Measurements from ENCODE around the gene KIRREL2. TPM values are rescaled to one million over a fixed set of nuclear protein-coding genes. Genes with fewer than 3 reads are reported as not detected.

KIRREL2 gene
- polyA plus RNA-seq, 1 experiment = not detected

DNA sequence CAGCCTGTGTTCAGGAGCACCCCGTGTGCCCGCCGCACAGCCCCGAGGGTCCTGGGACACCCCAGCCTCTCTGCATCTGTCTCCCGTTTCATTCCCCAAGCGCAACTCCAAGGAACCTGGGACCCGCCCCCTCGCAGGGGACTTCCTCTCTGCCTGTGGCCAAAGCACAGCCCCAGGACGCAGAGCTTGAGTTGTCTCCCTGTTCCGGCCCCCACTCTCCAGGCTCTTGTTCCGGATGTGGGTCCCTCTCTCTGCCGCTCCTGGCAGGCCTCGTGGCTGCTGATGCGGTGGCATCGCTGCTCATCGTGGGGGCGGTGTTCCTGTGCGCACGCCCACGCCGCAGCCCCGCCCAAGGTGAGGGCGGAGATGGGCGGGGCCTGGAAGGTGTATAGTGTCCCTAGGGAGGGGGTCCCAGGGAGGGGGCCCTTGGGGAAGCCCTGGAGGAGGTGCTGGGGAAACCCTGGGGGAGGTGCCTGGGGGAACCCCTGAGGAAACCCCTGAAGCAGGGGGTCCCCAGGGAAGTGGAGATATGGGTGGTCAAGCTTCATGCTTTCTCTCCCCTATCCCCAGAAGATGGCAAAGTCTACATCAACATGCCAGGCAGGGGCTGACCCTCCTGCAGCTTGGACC, 47.0 kb downstream of the KIRREL2 start:
- peak overlapping the region; percentile 68 for H3K27ac ChIP-seq (ENCODE audit: low read depth, low read length)
- DNase-seq (ENCODE audit: low read depth, low spot score) = no peak
- no peaks in the 10 kb centered on the region for H3K27me3 ChIP-seq (ENCODE audit: control insufficient read depth, insufficient read depth, low read length)
- POLR2A ChIA-PET = interaction anchor here (0.6 kb wide), 1 partner anchor 20 kb away, joined by 5 read pairs; no protein-coding TSS in a partner anchor
- CTCF ChIA-PET = interaction anchor here (0.8 kb wide), 1 partner anchor 27 kb away, joined by 3 read pairs; no protein-coding TSS in a partner anchor
- H3K9me3 ChIP-seq (ENCODE audit: control insufficient read depth, insufficient read depth, low read length) = no peaks in the 10 kb centered on the region; the same call in 1 of the 2 replicates
- H3K4me3 ChIP-seq (ENCODE audit: low read depth, low read length) = peak overlapping the region; percentile 37
- no peak for TF ChIP-seq CTCF (IDR thresholded peaks at IDR 0.05; ENCODE audit: low read depth, low read length)

DNA sequence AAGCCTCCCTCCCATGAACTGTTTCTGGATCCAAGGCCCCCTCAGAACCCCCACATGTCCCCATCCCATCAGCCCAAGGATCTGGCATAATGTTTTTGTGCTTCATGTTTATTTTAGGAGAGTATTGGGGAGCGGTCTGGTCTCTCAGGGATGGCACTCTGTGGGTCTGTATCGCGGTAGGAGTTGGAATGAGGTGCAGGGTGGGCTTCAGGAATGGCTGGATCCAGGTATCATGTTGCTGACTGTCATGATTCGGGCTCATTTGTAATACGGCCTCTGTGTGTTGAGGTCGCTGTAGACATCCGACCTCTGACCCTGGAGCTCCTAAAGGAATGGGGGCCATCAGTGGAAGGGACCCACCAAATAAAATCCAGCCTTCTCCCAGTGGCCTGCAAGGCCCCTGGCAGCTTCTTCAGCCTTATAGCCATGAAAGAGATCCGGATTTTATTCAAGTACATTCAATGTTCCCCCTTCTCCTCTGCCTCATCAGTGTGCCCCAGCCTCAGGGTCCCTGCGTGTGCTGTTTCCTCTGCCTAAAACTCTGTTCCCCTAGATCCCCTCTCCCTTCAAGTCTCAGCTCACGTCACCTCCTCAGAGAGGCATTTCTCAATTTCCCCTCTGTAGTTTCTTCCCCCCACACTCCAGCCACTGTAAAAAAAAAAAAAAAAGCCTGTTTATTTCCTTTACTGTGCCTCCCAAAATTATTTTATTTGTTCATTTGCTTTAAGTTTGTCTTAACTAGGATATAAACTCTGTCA, 47.8 kb downstream of the KIRREL2 start:
- H3K27ac ChIP-seq (ENCODE audit: low read depth, low read length) = peak overlapping the region; percentile 61
- no peaks in the 10 kb centered on the region; the same call in 1 of the 2 replicates for H3K9me3 ChIP-seq (ENCODE audit: control insufficient read depth, insufficient read depth, low read length)
- no peak for DNase-seq (ENCODE audit: low read depth, low spot score)
- ChIA-PET POLR2A (no interaction called here), CTCF (interaction anchor here (0.7 to 2.5 kb wide), 3 partner anchors 22 to 27 kb away, joined by 3 to 10 read pairs (median 4); no protein-coding TSS in a partner anchor)
- H3K4me3 ChIP-seq (ENCODE audit: low read depth, low read length) = no peak overlapping the region
- no peak for TF ChIP-seq CTCF (IDR thresholded peaks at IDR 0.05; ENCODE audit: low read depth, low read length)
- H3K27me3 ChIP-seq (ENCODE audit: control insufficient read depth, insufficient read depth, low read length) = no peaks in the 10 kb centered on the region

DNA sequence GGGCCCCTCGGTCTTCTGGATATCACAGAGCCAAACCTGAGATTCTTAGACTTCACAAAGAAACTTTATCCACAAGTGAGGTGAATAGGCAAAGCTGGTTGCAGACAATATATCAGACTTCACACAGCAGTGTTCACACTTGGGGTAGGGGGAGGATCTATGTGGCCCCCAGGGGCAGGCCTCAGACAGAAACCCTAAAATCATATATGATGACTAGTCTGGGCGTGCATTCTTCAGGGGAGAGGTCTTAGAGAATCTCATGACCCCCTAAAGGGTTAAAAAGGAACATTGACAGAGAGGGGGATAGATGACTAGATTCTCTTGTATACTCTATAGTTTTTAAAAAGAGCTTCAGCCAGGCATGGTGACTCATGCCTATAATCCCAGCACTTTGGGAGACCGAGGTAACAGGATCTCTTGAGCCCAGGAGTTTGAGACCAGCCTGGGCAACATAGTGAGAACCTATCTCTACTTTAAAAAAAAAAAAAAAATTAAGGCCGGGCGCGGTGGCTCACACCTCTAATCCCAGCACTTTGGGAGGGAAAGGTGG, 48.5 kb downstream of the KIRREL2 start:
- CTCF ChIA-PET = interaction anchor here (0.5 to 2.5 kb wide), 3 partner anchors 12 to 26 kb away, joined by 4 to 10 read pairs (median 8); no protein-coding TSS in a partner anchor
- Histone ChIP-seq H3K27me3 (ENCODE audit: control insufficient read depth, insufficient read depth, low read length) (no peaks in the 10 kb centered on the region), H3K9me3 (ENCODE audit: control insufficient read depth, insufficient read depth, low read length) (no peaks in the 10 kb centered on the region; the same call in 1 of the 2 replicates), H3K4me3 (ENCODE audit: low read depth, low read length) (no peak overlapping the region), H3K27ac (ENCODE audit: low read depth, low read length) (peak overlapping the region; percentile 61)
- no peak for TF ChIP-seq CTCF (IDR thresholded peaks at IDR 0.05; ENCODE audit: low read depth, low read length)
- no peak for DNase-seq (ENCODE audit: low read depth, low spot score)
- POLR2A ChIA-PET = no interaction called here

DNA sequence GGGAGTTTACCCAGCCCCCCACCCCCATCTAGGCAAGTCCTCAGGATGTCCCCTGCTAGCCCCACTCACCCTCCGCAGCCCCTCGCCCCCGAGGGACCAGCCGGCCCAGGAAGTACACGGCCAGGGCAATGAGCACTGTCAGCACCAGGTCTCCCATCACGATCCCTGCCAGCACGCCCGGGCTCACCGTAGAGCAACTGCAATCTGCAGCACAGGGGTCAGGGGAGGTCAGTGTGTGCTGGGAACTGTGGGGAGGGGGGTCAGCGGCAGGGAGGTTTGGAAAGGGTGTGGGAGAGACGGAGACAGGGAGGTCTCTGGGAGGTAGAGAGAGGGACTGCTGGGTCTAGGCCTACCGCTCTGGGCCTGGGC, 50.6 kb downstream of the KIRREL2 start:
- Histone ChIP-seq H3K4me3 (ENCODE audit: low read depth, low read length) (no peak overlapping the region), H3K27me3 (ENCODE audit: control insufficient read depth, insufficient read depth, low read length) (no peaks in the 10 kb centered on the region), H3K27ac (ENCODE audit: low read depth, low read length) (no peak overlapping the region), H3K9me3 (ENCODE audit: control insufficient read depth, insufficient read depth, low read length) (no peaks in the 10 kb centered on the region)
- TF ChIP-seq CTCF (IDR thresholded peaks at IDR 0.05; ENCODE audit: low read depth, low read length) = no peak
- POLR2A ChIA-PET = no interaction called here
- no peak for DNase-seq (ENCODE audit: low read depth, low spot score)
- CTCF ChIA-PET = interaction anchor here (2.5 kb wide), 1 partner anchor 24 kb away, joined by 10 read pairs; no protein-coding TSS in a partner anchor
